A673 (cell line): ENCODE data around the gene TMEM221. TPM values are rescaled to one million over a fixed set of nuclear protein-coding genes. Genes with fewer than 3 reads are reported as not detected.
A peak's percentile ranks its signal among the peaks of the same experiment; 100 is the strongest.

Experiments
- BruUV-seq: library from RNA; stranded (reverse); fragments of 400-500 nt; replicated peaks from 2 replicates; lab custom pipeline; 2021; lab: Mats Ljungman, UMichigan
- CTCF ChIA-PET: fragments of 300-600 bp; sonication (Branson Sonifier 250); formaldehyde crosslinking; loops from one replicate; lab custom pipeline; 2022; ENCODE audit warnings: antibody characterized with exemption; lab: Charles Lee
- POLR2A ChIA-PET: fragments of 300-600 bp; sonication (Branson Sonifier 250); formaldehyde crosslinking; loops from one replicate; lab custom pipeline; 2022; ENCODE audit warnings: antibody characterized with exemption; ENCODE audit not compliant: low non-redundant PET; lab: Charles Lee
- DNase-seq: peaks from one replicate; pipeline ENCODE4 v3.0.0-alpha.2; 2015; ENCODE audit warnings: low spot score
- H3K27ac ChIP-seq: fragments of 200-600 bp; sonication (generic); 2 replicates; pipeline ENCODE4 v1.5.1; 2016; ENCODE audit warnings: mixed run types, low read depth, mild to moderate bottlenecking, mixed read lengths, antibody characterized with exemption, low read length; ENCODE audit not compliant: poor library complexity, severe bottlenecking
- H3K27me3 ChIP-seq: fragments of 200-600 bp; sonication (generic); replicated peaks from 2 replicates; pipeline ENCODE4 v1.6.1; 2017; ENCODE audit warnings: mixed run types, low read depth, mild to moderate bottlenecking, mixed read lengths, antibody characterized with exemption, low read length; ENCODE audit not compliant: insufficient read depth, poor library complexity
- H3K36me3 ChIP-seq: fragments of 200-600 bp; sonication (generic); 2 replicates; pipeline ENCODE4 v1.6.1; 2016; ENCODE audit warnings: mixed run types, mild to moderate bottlenecking, mixed read lengths, antibody characterized with exemption, low read length; ENCODE audit not compliant: insufficient read depth, poor library complexity, severe bottlenecking
- H3K4me1 ChIP-seq: fragments of 200-600 bp; sonication (generic); 2 replicates; pipeline ENCODE4 v1.6.1; 2017; ENCODE audit warnings: mixed run types, mild to moderate bottlenecking, mixed read lengths, antibody characterized with exemption, low read length; ENCODE audit not compliant: insufficient read depth, poor library complexity, severe bottlenecking
- H3K4me3 ChIP-seq: fragments of 200-600 bp; sonication (generic); 2 replicates; pipeline ENCODE4 v1.5.1; 2016; ENCODE audit warnings: low read depth, mixed run types, mild to moderate bottlenecking, mixed read lengths, low read length; ENCODE audit not compliant: poor library complexity, severe bottlenecking
- H3K9me3 ChIP-seq: fragments of 200-600 bp; sonication (generic); 2 replicates; pipeline ENCODE4 v1.6.1; 2016; ENCODE audit warnings: mixed run types, low read depth, mild to moderate bottlenecking, mixed read lengths, antibody characterized with exemption, low read length; ENCODE audit not compliant: poor library complexity, severe bottlenecking
- CTCF ChIP-seq: fragments of 300-800, 200-600 bp; sonication (generic); conservative IDR thresholded peaks from 2 replicates; pipeline ENCODE4 v1.5.1; 2017; ENCODE audit warnings: low read depth, mild to moderate bottlenecking, antibody characterized with exemption, low read length, moderate library complexity, mixed read lengths
- EZH2 ChIP-seq: fragments of 200-600 bp; sonication (generic); IDR thresholded peaks from 2 replicates; pipeline ENCODE4 v1.6.1; 2017; ENCODE audit warnings: borderline replicate concordance, low read depth, mild to moderate bottlenecking, mixed read lengths, antibody characterized with exemption, low read length; ENCODE audit not compliant: poor library complexity, severe bottlenecking
- intact Hi-C: fragments of 100-400 bp; cut with micrococcal nuclease; formaldehyde crosslinking; loops from one replicate; pipeline ENCODE4 v1.10.0; 2022; ENCODE audit not compliant: unreplicated experiment
- total RNA-seq: library from RNA; stranded (reverse); gene quantifications from 2 replicates; pipeline ENCODE4 v1.2.3, GENCODE V29; 2021

TMEM221 gene
- total RNA-seq, 1 experiment from 2014 or later, result not detected

DNA sequence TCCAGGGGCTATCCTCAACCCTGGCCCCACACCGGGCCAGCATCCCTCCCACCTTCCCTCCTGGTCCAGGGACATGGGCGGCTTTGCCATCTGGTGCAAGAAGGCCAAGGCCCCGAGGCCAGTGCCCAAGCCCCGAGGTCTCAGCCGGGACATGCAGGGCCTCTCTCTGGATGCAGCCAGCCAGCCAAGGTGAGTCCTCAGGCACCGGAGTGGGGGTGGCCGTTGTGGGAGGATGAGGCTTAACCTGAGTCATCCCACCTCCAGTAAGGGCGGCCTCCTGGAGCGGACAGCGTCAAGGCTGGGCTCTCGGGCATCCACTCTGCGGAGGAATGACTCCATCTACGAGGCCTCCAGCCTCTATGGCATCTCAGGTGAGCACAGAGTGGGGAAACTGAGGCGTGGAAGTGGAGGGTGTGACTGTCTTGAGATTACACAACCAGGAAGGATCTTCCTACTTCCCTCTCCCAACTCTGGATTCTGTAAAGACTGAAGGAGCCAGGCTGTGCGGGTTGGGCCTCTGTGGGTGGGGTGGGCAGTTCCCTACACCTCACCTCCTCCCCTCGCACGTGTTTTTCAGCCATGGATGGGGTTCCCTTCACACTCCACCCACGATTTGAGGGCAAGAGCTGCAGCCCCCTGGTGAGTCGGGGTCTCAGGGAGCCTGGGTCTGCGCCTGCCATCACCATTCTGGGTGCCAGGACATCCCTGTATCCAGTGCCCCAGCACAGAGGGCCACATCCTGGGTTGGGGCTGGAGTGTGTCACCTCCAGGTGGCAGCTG lies 24.8 kb downstream of the TMEM221 start:
- POLR2A ChIA-PET, result no interaction called here
- Histone ChIP-seq H3K9me3 (no peaks in the 10 kb centered on the region), H3K27me3 (no peaks in the 10 kb centered on the region), H3K27ac (no peak overlapping the region), H3K4me3 (no peak overlapping the region), H3K36me3 (peaks cover 3% of the 10 kb centered on the region), H3K4me1 (peaks cover 5% of the 10 kb centered on the region)
- DNase-seq, result no peak
- CTCF ChIA-PET, result interaction anchor here (0.6 kb wide), 1 partner anchor 180 kb away, joined by 6 read pairs; no protein-coding TSS in a partner anchor
- no TSS peak for BruUV-seq
- intact Hi-C loops, result no loop called here
- no peak for TF ChIP-seq EZH2
- no peak for TF ChIP-seq CTCF

DNA sequence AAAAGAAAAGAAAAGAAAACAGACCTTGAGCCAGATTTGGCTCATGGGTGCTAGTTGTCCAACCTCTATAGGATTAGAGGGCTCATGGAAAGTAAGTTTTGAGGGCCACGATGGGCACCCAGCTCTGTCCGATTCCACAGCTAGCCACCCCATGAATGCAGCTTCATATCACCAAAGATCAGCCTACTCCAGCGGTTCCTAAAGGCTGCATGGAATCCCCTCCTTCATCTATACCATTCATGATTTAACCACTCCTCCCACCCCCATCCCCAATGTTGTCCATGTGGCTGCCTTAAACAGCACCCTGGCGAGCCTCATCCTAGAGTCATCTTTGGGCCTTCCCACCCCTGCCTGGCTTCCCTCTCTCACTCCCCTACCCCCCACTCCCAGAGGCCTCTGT lies 26.5 kb downstream of the TMEM221 start:
- Histone ChIP-seq H3K4me3 (no peak overlapping the region), H3K36me3 (peaks cover 3% of the 10 kb centered on the region), H3K9me3 (no peaks in the 10 kb centered on the region), H3K27me3 (no peaks in the 10 kb centered on the region), H3K27ac (no peak overlapping the region), H3K4me1 (peaks cover 5% of the 10 kb centered on the region)
- DNase-seq, result no peak
- ChIA-PET POLR2A (no interaction called here), CTCF (no interaction called here)
- intact Hi-C loops, result no loop called here
- no peak for TF ChIP-seq EZH2
- no peak for TF ChIP-seq CTCF
- no TSS peak for BruUV-seq

- Histone ChIP-seq H3K36me3 (peaks cover 3% of the 10 kb centered on the region), H3K4me1 (peaks cover 5% of the 10 kb centered on the region), H3K9me3 (no peaks in the 10 kb centered on the region), H3K27ac (peak overlapping the region; percentile 81), H3K27me3 (no peaks in the 10 kb centered on the region), H3K4me3 (peak overlapping the region; percentile 92)
- TF ChIP-seq CTCF (no peak), EZH2 (no peak)
- intact Hi-C loops, result no loop called here
- ChIA-PET POLR2A (no interaction called here), CTCF (no interaction called here)
- no peak for DNase-seq
- TSS peak; percentile 49 for BruUV-seq
Measured at GRCh38 chr19:17420475-17420924, 28.0 kb downstream of the TMEM221 start.
